NOMO-1 (cell line): ENCODE measurements around the gene DUSP2.

Experiments
- DNase-seq, 2 experiments: peaks; one replicate each; lab custom pipeline; 2025; ENCODE audit not compliant: unreplicated experiment in 2 of 2; lab: John Stamatoyannopoulos, UW

Gene DUSP2

DNA sequence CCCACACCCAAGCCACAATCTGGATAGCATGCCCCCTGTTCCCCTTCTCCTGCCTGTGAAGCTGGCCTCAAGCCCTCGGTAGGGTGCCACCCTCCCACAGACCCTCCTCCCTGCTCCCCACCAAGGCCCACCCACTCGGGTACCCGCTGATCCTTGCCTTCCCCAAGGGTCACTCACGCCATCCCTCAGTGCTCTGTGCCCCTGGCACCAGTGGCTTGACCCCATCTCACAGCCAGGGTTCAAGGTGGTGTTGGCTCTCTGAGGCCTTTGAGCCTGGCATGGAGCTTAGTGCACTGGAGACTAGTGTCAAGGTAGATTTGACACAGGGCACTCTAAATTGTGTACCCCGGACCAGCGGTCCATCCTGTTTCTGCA, 40.8 kb downstream of the DUSP2 start:
- no peak for DNase-seq

DNA sequence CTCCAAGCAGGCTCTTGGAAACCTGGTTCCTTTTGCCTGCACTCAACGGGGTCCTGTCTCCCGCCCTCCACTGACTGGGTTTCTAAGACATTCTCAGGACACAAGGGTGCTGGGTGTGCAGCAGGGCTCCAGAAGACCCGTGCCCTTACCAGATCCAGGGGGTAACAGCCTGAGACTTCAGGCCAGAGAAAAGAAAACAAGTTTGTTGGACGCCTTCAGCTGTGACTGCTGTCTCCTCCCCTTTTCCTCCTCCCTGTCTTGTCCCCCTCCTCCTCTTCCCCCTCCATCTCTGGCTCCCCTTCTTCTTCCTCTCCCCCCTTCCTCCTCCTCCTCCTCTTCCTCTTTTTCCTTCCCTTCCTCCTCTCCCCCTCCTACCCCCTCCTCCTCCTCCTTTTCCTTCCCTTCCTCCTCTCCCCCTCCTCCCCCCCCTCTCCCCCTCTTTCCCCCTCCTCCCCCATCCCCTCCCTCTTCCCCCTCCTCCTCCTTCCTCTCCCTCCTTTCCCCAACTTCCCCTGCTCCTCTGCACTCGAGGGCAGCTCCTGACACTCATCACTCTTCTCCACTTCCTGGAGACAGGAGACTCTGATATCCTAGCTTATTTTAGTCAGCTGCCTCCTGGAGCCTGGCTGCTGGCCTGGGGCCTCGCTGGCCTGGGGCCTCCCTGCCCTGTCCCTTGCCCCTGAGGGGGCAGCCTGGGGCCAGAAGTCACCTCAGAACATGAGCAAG, 41.3 kb downstream of the DUSP2 start:
- peak in 1 of 2 experiments; percentile 5 for DNase-seq

DNA sequence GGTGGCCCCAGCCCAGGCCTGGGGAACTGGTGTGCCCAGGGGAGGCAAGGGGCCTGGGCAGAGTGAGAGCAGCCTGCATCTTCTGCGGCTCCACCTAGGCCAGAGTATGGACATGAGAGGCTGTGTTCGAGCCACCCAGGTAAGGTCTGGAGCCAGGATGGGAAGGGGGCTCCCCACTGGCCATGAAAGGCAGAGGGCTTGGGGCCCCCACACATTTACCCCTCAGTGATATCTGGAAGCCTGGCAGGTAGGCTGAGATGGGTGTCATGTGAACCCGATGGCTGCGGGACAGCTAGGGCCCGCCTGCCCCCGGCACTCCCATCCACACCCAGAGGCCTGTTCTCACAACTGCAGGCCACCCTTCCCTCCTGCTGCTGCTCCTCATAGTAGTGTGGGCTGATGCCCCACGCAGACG, 42.0 kb downstream of the DUSP2 start:
- no peak for DNase-seq

DNA sequence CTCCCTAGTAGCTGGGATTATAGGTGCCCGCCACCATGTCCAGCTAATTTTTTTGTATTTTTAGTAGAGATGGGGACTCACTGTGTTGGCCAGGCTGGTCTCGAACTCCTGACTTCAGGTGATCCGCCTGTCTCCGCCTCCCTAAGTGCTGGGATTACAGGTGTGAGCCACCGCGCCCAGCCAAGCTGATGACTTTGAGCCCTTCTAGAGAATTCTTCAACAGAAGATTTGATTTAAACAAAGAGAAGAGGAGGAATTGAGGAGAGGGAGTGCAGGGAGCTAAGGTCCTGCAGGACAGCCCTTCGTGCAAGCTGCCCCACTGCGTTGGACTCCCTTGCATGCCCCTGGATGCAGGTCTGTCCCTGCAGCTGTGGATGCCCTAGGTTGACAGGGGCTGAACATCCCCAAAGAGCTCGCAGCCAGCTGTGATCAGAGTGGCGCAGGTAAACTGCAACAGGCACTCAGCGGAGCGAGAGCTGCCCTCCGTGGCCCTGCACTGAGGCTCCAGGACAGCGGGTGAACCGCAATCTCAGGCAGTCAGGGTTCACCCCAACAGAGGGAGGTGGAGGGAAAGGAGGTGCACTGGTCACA, 42.5 kb downstream of the DUSP2 start:
- no peak for DNase-seq

DNA sequence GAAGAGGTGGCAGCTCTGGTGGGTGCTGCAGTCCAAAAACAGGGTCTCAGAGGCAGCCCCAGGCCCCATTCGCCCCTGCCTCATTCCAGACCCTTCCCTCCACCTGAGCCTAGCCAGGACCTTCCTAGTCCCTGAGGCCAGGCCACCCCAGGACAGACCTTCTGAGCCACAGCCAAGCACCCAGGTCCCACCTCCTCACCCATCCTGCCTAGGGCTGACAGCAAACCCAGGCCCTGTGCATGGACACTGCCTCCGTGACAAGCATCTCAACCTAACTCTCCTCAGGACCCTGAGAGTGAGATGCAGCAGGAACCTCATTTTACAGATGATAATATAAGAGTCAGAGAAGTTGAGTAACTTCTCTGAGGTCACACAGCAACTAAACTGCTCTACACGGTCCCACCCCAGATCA, 44.3 kb downstream of the DUSP2 start:
- no peak for DNase-seq

DNA sequence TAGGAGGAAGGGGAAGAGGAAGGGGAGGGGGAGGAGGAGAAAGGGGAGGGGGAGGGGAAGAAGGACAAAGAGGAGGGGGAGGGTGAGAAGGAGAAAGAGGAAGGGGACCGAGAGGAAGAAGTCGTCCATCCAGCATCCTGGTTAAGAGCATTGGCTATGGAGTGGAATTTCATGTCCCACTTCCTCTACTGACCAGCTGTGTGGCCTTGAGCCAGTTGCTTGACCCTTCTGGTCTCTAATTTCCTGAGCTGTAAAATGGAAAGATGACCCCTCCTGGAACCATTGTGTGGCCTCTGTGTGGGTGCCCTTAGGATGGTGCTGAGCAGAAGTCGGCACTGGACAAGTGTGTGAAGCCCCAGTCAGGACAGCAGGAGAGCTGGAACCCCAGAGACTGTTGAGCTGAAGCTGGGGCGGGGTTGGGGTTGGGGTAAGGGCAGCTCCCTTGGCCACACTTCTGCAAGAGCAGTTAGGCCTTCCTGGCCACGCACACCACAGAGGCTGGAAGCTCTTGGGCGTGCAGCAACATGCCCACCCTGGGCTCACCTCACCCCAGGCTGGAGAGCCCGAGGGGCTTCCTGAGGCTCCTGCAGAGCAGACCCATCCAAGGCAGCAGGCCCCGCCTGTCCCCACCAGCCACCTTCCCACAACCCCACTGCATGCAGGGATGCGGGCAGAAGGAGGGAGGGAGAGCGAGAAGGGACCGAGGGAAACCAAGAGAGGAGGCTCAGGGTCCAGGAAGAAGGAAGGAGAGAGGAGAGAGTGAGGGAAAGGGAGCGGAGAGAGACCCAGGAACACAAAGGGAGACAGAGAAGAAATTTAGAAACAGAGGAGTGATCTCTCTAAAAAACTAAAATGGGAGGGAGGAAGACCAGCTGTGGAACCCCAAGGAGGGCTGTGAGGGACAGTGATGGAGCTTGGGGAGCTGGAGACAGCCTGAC, 45.1 kb downstream of the DUSP2 start:
- no peak for DNase-seq

DNA sequence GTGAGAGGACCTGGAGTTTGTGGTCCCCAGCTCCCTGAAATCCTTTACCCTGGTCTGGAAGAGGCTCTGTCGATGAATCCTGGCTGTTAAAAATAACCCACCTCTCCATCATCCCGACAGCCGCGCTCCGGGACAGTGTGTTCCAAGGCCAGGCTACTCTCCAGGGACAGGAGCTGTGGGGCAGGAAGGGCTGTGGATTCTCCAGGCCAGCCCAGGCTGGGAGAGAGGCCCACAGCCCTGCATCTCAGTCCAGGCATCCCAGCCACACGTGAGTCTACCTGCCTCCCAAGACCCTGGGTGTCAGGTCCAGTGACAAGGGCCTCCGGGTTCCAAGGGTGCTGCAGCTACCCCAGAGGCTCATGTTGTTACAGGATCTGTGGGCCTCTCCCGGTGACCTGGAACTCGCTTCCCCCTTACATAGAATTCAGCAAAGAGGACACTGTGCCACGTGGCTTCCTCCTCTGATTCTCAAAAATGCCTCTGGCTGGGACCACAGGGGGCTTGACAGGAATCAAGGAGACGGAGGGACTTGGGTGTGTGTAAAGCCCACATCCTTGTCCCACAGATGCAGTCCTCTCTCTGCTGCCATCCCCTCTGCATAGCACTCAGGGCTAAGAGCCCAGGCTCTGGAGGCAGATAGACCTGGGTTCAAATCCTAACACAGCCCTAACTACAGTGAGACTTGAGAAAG, 46.2 kb downstream of the DUSP2 start:
- no peak for DNase-seq

DNA sequence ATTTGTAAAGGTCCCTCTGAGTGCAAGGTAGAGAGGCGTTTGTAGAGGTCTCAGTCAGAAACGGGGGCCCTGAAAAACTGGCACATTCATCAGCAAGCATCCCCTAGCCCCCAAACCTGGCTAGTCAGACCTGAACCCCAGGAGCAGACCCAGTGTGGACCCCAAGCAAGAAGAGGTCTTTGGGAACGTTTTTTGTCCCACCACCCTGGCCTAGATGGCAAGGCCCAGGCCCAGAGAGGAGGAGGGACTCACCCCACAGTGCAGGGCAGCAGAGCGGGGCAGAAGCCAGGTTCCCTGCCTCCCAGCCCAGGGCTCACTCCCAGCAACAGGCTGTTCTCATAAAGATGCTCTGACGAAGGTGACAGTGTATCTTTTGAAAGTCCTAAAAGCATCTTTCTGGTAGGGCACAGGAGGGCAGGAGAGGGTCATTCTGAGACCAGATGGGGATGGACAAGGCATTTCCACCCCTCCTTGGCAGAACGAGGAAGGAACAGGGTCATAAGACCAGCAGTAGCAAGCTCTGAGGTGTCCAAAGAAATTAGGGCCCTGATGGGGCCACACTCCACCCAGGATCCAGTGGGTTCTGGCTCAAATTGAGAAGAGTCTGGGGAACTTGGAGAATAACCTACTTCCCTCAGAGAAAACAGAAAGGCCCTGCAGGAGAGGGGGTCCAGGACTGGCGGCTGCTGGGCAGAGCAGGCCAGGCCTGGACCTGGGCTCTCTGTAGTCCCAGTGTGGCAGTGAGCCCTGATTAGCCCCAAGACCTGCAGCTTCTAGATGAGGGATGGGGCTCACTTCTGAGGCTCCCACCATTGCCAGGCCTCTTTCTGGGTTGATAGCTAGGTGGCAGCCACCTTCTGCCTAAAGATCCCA, 47.1 kb downstream of the DUSP2 start:
- DNase-seq, result no peak

DNA sequence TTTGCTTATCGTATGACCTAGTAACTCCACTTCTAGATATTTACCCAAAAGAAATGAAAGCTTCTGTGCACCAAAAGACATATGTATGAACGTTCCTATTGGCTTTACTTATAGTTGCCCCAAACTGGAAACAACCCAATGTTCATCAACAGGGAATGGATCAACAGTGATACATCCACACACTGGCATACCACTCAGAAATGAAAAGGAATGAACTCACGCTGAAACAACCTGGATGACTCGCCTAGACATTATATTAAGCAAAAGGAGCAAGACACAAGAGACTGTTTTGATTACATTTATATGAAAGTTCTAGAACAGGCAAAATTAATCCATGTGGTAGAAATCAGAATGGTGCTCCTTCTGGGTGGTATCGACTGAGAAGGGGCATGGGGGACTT, 47.8 kb downstream of the DUSP2 start:
- DNase-seq, result no peak

DNA sequence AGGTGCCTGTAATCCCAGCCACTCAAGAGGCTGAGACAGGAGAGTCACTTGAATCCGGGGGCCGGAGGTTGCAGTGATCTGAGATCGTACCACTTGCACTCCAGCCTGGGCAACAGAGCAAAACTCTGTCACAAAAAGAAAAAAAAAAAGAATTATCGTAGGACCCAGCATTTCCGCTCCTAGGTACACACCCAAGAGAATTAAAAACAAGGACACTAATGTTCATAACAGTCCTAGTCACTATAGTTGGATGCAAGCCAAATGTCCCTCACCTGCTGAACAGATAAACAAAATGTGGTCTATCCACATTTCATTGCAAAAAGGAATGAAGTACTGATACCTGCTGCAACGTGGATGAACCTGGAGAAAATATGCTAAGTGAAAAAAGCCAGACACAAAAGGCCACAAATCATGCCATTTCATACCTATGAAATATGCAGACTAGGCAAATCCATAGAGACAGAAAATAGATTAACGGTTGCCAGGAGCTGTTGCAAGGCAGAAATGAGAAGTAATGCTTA, 50.1 kb downstream of the DUSP2 start:
- no peak for DNase-seq

DNA sequence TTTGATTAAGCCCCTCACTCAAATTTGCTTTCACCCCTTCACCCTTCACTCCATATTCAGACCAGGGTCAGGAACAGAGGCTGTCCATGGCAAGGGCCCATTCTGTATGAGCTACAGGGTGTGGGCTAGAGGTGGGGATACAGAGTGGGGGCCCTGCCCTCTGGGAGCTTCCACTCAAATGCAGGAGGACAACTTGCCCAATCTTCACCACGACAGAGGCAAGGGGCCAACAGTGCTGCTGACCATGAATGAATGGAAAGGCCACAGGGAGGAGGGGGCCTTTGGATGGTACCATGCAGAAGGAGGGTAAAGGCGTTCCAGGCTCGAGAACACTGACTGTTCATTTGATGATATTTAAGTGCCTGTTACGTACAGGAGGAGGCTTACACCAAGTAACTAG, 51.7 kb downstream of the DUSP2 start:
- DNase-seq, result no peak
